Transverse colon (tissue), 4 donors: Measurements from ENCODE around the gene PMPCA. TPM values are rescaled to one million over a fixed set of nuclear protein-coding genes. Genes with fewer than 3 reads are reported as not detected.

Source experiments
- DNase-seq: peaks from one replicate; pipeline ENCODE4 v3.0.0-alpha.2; 2019
- H3K27ac ChIP-seq, 4 donors: fragments of 200-600 bp; sonication (generic); 2 replicates each; pipeline ENCODE4 v1.5.1; 2016 to 2018; ENCODE audit warnings: inconsistent platforms in 4 of 4
- H3K27me3 ChIP-seq: fragments of 200-600 bp; sonication (generic); 2 replicates; pipeline ENCODE4 v1.5.1; 2017; ENCODE audit warnings: inconsistent platforms
- H3K36me3 ChIP-seq, 4 donors: fragments of 200-600 bp; sonication (generic); 2 replicates each; pipeline ENCODE4 v1.5.1; 2017 to 2019; ENCODE audit warnings: inconsistent platforms in 4 of 4
- H3K4me1 ChIP-seq, 4 donors: fragments of 200-600 bp; sonication (generic); 2 replicates each; pipeline ENCODE4 v1.5.1; 2017 to 2020; ENCODE audit warnings: inconsistent platforms in 4 of 4
- H3K4me3 ChIP-seq, 4 donors: fragments of 200-600 bp; sonication (generic); 1 replicate in 1 of 4; 2 replicates in 3 of 4; pipeline versions ENCODE4 v1.5.1 to v1.6.1; 2017 to 2019; ENCODE audit warnings: inconsistent platforms in 4 of 4
- H3K9me3 ChIP-seq, 2 donors: fragments of 200-600 bp; sonication (generic); 2 replicates each; pipeline ENCODE4 v1.5.1; 2017 to 2019; ENCODE audit warnings: inconsistent platforms in 2 of 2
- CTCF ChIP-seq, 5 experiments: fragments of 200-600 bp in 3 of 5; fragments of 450-650 bp in 2 of 5; sonication (generic) in 3 of 5; IDR thresholded peaks; 1 replicate in 2 of 5; 2 replicates in 3 of 5; pipeline ENCODE4 v1.5.1; 2016 to 2017; ENCODE audit warnings: antibody characterized with exemption in 5 of 5, inconsistent platforms in 3 of 5, mild to moderate bottlenecking in 2 of 5, moderate library complexity in 1 of 5
- EP300 ChIP-seq: sonication (generic); formaldehyde crosslinking; IDR thresholded peaks from one replicate; pipeline ENCODE4 v1.6.1; 2017; ENCODE audit warnings: antibody characterized with exemption, low read depth
- POLR2A ChIP-seq: fragments of 450-650 bp; IDR thresholded peaks from one replicate; pipeline ENCODE4 v1.6.1; 2016; ENCODE audit warnings: antibody characterized with exemption, mild to moderate bottlenecking, moderate library complexity
- POLR2AphosphoS5 ChIP-seq, 3 donors: sonication (generic); formaldehyde crosslinking; IDR thresholded peaks; one replicate each; pipeline ENCODE4 v1.6.1; 2016; ENCODE audit warnings: antibody characterized with exemption in 3 of 3
- WGBS, 2 donors: methylation state at CpG; one replicate each; pipeline ENCODE4 v1.1.5; 2018; ENCODE audit warnings: low coverage in 1 of 2; 5-methylcytosine and 5-hydroxymethylcytosine counted together
- in situ Hi-C, 4 donors: fragments of 200-750 bp; cut with MboI; loops; one replicate each; pipeline versions ENCODE4 v1.15.0 to v1.15.1; 2017; ENCODE audit warnings: low sequenced_read_pairs in 3 of 4, low pct_ligation_motif_present in 1 of 4, low pct_unique_long_range_greater_than_20kb in 1 of 4
- intact Hi-C: fragments of 100-400 bp; cut with DNase I; formaldehyde crosslinking; loops from one replicate; pipeline ENCODE4 v1.15.1; 2023; ENCODE audit warnings: low total_unique reads
- total RNA-seq, 4 donors: library from RNA; depleted of rRNA; stranded (reverse); fragments of >200 nt; gene quantifications; one replicate each; pipeline ENCODE4 v1.1.0, GENCODE V29; 2016

The PMPCA gene
- total RNA-seq, 4 donors from 2014 or later, result 24.3 to 61.3 (median 45.8) TPM

- no peaks in the 10 kb centered on the region for H3K27me3 ChIP-seq
- DNase-seq, result no peak
- in situ Hi-C loops (no loop called here), intact Hi-C loops (loop anchor here (10.0 kb wide), 1 partner anchor 67 kb away; no protein-coding TSS in a partner anchor)
- TF ChIP-seq CTCF (IDR thresholded peaks at IDR 0.05) (no peak), EP300 (no peak), POLR2AphosphoS5 (IDR thresholded peaks at IDR 0.05) (no peak), POLR2A (no peak)
- H3K4me1 ChIP-seq, result peaks cover 10 to 34% (median 22%) of the 10 kb centered on the region in 4 donors
- no peak overlapping the region for H3K4me3 ChIP-seq
- no peaks in the 10 kb centered on the region for H3K9me3 ChIP-seq
- 91 to 92% methylated on average over 2 to 18 of the region's 18 CpGs for WGBS, 2 donors
- H3K27ac ChIP-seq, result no peak overlapping the region
- peaks cover 0 to 21% (median 4%) of the 10 kb centered on the region in 4 donors for H3K36me3 ChIP-seq
Measured at GRCh38 chr9:136401173-136401922, 9.1 kb upstream of the PMPCA start.

- no peak overlapping the region for H3K27ac ChIP-seq
- 80 to 84% methylated on average over 1 to 13 of the region's 13 CpGs for WGBS, 2 donors
- intact Hi-C loops, result loop anchor here (10.0 kb wide), 1 partner anchor 67 kb away; no protein-coding TSS in a partner anchor
- TF ChIP-seq EP300, result no peak
- no peak for TF ChIP-seq POLR2A
- TF ChIP-seq CTCF (IDR thresholded peaks at IDR 0.05), result no peak
- TF ChIP-seq POLR2AphosphoS5 (IDR thresholded peaks at IDR 0.05), result no peak
- in situ Hi-C loops, result no loop called here
- H3K9me3 ChIP-seq, result no peaks in the 10 kb centered on the region
- no peak for DNase-seq
- peaks cover 10 to 28% (median 17%) of the 10 kb centered on the region in 4 donors for H3K4me1 ChIP-seq
- H3K27me3 ChIP-seq, result no peaks in the 10 kb centered on the region
- H3K4me3 ChIP-seq, result no peak overlapping the region
- H3K36me3 ChIP-seq, result peaks cover 0 to 28% (median 6%) of the 10 kb centered on the region in 4 donors
Measured at GRCh38 chr9:136402067-136402466, 8.4 kb upstream of the PMPCA start.

GRCh38 chr9:136403538-136403914, 6.9 kb upstream of the PMPCA start:
- WGBS, 2 donors, result 66 to 80% methylated on average over 1 to 5 of the region's 5 CpGs
- peaks cover 0 to 30% (median 6%) of the 10 kb centered on the region in 4 donors for H3K36me3 ChIP-seq
- H3K27me3 ChIP-seq, result no peaks in the 10 kb centered on the region
- in situ Hi-C loops, result no loop called here
- H3K27ac ChIP-seq, result peak overlapping the region in 1 of 4 donors; percentile 40
- TF ChIP-seq POLR2AphosphoS5 (IDR thresholded peaks at IDR 0.05) (no peak), CTCF (IDR thresholded peaks at IDR 0.05) (no peak), POLR2A (no peak), EP300 (no peak)
- DNase-seq, result no peak
- H3K4me3 ChIP-seq, result no peak overlapping the region
- peaks cover 10 to 22% (median 15%) of the 10 kb centered on the region in 4 donors for H3K4me1 ChIP-seq
- H3K9me3 ChIP-seq, result no peaks in the 10 kb centered on the region
- intact Hi-C loops, result loop anchor here (10.0 kb wide), 1 partner anchor 69 kb away; no protein-coding TSS in a partner anchor

- Histone ChIP-seq H3K4me1 (peaks cover 12 to 17% (median 14%) of the 10 kb centered on the region in 4 donors), H3K27me3 (no peaks in the 10 kb centered on the region), H3K36me3 (peaks cover 0 to 30% (median 6%) of the 10 kb centered on the region in 4 donors), H3K9me3 (no peaks in the 10 kb centered on the region), H3K4me3 (no peak overlapping the region), H3K27ac (peak overlapping the region in 1 of 4 donors; percentile 40)
- TF ChIP-seq CTCF (IDR thresholded peaks at IDR 0.05) (no peak), POLR2AphosphoS5 (IDR thresholded peaks at IDR 0.05) (no peak), POLR2A (no peak), EP300 (no peak)
- 79 to 100% methylated on average over 1 to 32 of the region's 32 CpGs for WGBS, 2 donors
- intact Hi-C loops, result loop anchor here (10.0 kb wide), 1 partner anchor 69 kb away; no protein-coding TSS in a partner anchor
- DNase-seq, result no peak
- in situ Hi-C loops, result no loop called here
Measured at GRCh38 chr9:136403915-136404800, 6.3 kb upstream of the PMPCA start.
